Lower lobe of right lung (tissue), 2 donors: Measurements from ENCODE around the gene LINC01488. TPM values are rescaled to one million over a fixed set of nuclear protein-coding genes. Genes with fewer than 3 reads are reported as not detected.

Source experiments
- ATAC-seq, 2 donors: fragments of 200-7000 bp; cut with Tn5 transposase; one replicate each; pipeline ENCODE4 v1.9.1; 2020 to 2022; ENCODE audit warnings: mild to moderate bottlenecking in 2 of 2, moderate library complexity in 2 of 2
- DNase-seq: peaks from one replicate; pipeline ENCODE4 v3.0.0-alpha.2; 2020
- H3K27ac ChIP-seq: fragments of 200-600 bp; one replicate; pipeline ENCODE4 v1.8.0; 2022
- H3K27me3 ChIP-seq: fragments of 200-600 bp; one replicate; pipeline ENCODE4 v1.8.0; 2022; ENCODE audit warnings: low read depth
- H3K36me3 ChIP-seq: fragments of 200-600 bp; one replicate; pipeline ENCODE4 v1.8.0; 2022; ENCODE audit warnings: mild to moderate bottlenecking
- H3K4me1 ChIP-seq: fragments of 200-600 bp; one replicate; pipeline ENCODE4 v1.8.0; 2022
- H3K4me3 ChIP-seq: fragments of 200-600 bp; one replicate; pipeline ENCODE4 v1.8.0; 2022; ENCODE audit warnings: mild to moderate bottlenecking
- H3K9me3 ChIP-seq: fragments of 200-600 bp; one replicate; pipeline ENCODE4 v1.8.0; 2022
- CTCF ChIP-seq: fragments of 200-600 bp; IDR thresholded peaks from one replicate; pipeline ENCODE4 v1.8.0; 2022; ENCODE audit warnings: antibody characterized with exemption, mild to moderate bottlenecking
- intact Hi-C: fragments of 100-400 bp; cut with DNase I; formaldehyde crosslinking; loops from one replicate; pipeline ENCODE4 v1.11.0; 2022
- total RNA-seq: library from RNA; stranded (reverse); fragmentation: NEBNext Ultra II Directional; extraction: Animal tissue kit (Norgen Biotek cat#: 25700); gene quantifications from one replicate; pipeline ENCODE4 v1.2.1, GENCODE V29; 2021
- donor health status: DM: no; HTN: yes; CAD: no; lungs with severe emphysema.

The LINC01488 gene
- total RNA-seq, 1 donor from 2014 or later = not detected

GRCh38 chr11:69496631-69497220 lies 15.3 kb downstream of the LINC01488 start:
- H3K4me3 ChIP-seq = no peak overlapping the region
- TF ChIP-seq CTCF = no peak
- DNase-seq (no peak), ATAC-seq (peak; percentile 34 to 57)
- H3K9me3 ChIP-seq = no peaks in the 10 kb centered on the region
- intact Hi-C loops = no loop called here
- H3K27ac ChIP-seq = peak overlapping the region; percentile 77
- H3K27me3 ChIP-seq = no peaks in the 10 kb centered on the region
- peaks cover 25% of the 10 kb centered on the region for H3K4me1 ChIP-seq
- H3K36me3 ChIP-seq = no peaks in the 10 kb centered on the region

DNA sequence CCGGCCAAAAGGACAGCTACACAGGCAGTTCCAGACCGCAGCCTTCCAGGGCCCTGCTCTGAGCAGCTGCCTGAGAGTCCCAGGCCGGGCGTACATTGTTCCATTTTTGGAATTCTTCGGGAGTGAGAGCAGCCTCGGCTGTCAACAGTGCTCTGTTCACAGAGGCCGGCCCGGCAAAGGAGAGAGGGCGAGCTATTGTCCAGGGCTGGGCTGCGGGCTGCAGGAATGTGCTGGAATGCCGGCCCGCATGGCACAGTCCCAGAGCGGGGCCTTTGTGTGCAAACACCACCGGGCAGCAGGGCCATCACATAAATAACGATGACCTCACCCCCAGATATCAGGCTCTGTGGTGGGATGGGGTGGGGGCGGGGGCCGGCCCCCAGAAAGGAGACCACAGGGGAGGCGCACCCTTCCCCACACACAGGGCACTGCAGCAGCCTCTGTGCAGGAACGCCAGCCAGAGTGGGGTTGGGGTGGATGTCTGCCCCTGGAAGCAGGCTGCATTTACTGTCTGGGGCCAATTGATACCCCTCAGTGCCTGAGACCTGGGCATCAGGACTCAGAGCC lies 15.8 kb downstream of the LINC01488 start:
- H3K4me3 ChIP-seq = no peak overlapping the region
- peaks cover 25% of the 10 kb centered on the region for H3K4me1 ChIP-seq
- H3K36me3 ChIP-seq = no peaks in the 10 kb centered on the region
- no peaks in the 10 kb centered on the region for H3K27me3 ChIP-seq
- intact Hi-C loops = no loop called here
- peak overlapping the region; percentile 77 for H3K27ac ChIP-seq
- DNase-seq = peak; percentile 87
- ATAC-seq = peak; percentile 91 to 96
- H3K9me3 ChIP-seq = no peaks in the 10 kb centered on the region
- TF ChIP-seq CTCF = no peak

- no peak for TF ChIP-seq CTCF
- Histone ChIP-seq H3K4me1 (peaks cover 25% of the 10 kb centered on the region), H3K27ac (no peak overlapping the region), H3K27me3 (no peaks in the 10 kb centered on the region), H3K36me3 (no peaks in the 10 kb centered on the region), H3K9me3 (no peaks in the 10 kb centered on the region), H3K4me3 (no peak overlapping the region)
- DNase-seq (peak; percentile 20), ATAC-seq (no peak)
- intact Hi-C loops = no loop called here
Observed at GRCh38 chr11:69498614-69499175, 17.2 kb downstream of the LINC01488 start.

DNA sequence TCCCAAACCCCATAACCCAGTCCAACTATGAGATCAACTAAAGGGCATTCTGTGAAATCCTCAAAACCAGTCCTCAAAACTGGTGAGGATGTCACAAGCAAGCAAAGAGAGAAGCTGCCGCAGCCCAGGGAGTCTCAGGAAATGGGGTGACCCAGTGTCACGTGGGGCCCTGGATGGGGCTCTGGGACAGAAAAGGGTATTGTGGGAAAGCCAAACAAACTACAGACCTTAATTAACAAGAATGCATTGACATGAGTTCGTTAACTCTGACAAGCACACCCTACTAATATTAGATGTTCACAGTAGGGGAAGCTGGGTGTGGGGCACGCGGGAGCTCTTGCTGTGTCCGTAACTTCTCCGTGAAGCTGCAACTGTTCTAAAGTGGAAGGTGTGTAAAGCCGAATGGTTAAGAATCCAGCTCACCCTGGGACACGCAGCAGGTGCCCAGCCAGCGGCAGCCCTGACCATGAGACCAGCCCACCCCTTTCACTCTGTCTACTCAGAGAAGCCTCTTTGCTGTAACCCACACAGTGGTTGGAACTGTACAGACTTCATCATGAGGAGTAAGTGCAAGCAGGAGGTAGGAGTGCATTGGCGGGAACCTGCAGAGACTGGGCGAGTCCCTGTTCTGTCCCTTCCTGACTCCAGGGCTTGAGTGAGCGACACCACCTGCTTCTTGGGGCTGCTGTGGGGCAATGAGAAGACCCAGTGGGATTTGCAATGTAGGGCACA lies 17.9 kb downstream of the LINC01488 start:
- Histone ChIP-seq H3K9me3 (no peaks in the 10 kb centered on the region), H3K36me3 (no peaks in the 10 kb centered on the region), H3K4me3 (no peak overlapping the region), H3K27me3 (no peaks in the 10 kb centered on the region), H3K4me1 (peaks cover 25% of the 10 kb centered on the region), H3K27ac (no peak overlapping the region)
- intact Hi-C loops = no loop called here
- TF ChIP-seq CTCF = no peak
- DNase-seq (peak; percentile 39), ATAC-seq (no peak)

DNA sequence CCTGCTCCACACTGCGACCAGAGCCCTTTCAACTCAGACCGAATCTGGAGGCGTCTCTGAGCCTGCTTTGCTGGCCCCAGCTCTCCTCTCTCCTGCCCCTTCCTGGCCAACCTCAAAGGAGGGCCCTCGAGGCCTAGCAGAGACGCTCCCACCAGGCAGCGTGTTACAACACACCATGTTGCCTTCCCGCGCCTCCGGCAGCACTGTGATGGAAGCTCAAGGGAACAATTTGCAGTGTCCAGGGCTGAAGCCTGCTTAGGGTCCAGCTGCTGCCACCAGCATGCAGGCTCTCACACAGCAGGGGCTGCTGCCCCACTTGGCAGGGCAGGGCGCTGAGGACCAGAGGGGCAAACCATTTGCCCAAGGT lies 18.4 kb downstream of the LINC01488 start:
- Histone ChIP-seq H3K27me3 (no peaks in the 10 kb centered on the region), H3K27ac (no peak overlapping the region), H3K9me3 (no peaks in the 10 kb centered on the region), H3K4me3 (no peak overlapping the region), H3K36me3 (no peaks in the 10 kb centered on the region), H3K4me1 (peaks cover 22% of the 10 kb centered on the region)
- TF ChIP-seq CTCF = no peak
- peak; percentile 41 for DNase-seq
- intact Hi-C loops = no loop called here
- no peak for ATAC-seq
